HG02840 (cell line): ENCODE data around the gene SLC39A7.

Source experiments
- ATAC-seq: cut with Tn5 transposase; IDR thresholded peaks from one replicate; pipeline ENCODE4 v1.9.1; 2021; ENCODE audit warnings: mild to moderate bottlenecking, moderate library complexity, moderate number of reproducible peaks; ENCODE audit not compliant: unreplicated experiment, low FRiP score

SLC39A7 gene

DNA sequence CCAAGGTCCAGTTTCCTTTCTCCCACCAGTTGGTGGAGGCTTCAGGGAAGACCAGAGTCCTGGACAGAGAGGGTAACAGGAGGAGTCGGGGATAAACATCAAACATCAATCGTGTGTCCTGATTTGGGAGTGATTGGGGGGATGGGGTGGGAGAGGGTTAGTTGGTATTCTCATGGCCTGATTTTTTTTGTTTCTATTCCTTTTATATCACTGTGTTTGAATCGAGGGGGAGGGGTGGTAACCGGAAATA, 3.4 kb downstream of the SLC39A7 start:
- no peak for ATAC-seq

DNA sequence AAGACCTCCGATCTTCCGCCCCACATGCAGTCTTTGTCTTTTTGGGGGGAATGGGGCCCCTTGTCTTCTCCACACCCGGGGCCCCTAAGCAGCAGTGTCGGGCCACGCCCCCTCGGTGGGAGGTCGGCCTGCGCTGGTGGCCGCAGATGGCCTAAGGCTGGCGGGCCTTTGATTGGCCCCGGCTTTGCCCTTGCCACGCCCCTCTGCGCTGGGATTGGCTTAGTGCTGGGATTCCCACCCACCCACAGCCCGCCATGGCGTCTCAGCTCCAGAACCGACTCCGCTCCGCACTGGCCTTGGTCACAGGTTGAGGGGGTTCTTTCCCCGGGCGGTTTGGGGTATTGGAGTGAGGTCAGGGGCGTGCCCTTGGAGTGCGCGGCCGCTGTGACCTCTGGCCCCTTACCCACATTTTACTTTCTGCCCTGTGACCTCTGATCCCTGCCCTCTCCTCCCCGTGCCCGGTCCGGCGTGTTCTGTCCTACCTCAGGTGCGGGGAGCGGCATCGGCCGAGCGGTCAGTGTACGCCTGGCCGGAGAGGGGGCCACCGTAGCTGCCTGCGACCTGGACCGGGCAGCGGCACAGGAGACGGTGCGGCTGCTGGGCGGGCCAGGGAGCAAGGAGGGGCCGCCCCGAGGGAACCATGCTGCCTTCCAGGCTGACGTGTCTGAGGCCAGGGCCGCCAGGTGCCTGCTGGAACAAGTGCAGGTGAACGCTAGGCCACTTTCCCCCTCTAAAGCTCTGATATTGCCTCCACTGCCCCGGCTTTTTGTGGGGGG, 3.9 kb downstream of the SLC39A7 start, which contains the start of gene HSD17B8:
Gene HSD17B8, plus strand, starts transcription at position 241 of the 776 bp plus-strand sequence. Its CDS starts 14 bp downstream, at position 255.
- ATAC-seq: no peak

DNA sequence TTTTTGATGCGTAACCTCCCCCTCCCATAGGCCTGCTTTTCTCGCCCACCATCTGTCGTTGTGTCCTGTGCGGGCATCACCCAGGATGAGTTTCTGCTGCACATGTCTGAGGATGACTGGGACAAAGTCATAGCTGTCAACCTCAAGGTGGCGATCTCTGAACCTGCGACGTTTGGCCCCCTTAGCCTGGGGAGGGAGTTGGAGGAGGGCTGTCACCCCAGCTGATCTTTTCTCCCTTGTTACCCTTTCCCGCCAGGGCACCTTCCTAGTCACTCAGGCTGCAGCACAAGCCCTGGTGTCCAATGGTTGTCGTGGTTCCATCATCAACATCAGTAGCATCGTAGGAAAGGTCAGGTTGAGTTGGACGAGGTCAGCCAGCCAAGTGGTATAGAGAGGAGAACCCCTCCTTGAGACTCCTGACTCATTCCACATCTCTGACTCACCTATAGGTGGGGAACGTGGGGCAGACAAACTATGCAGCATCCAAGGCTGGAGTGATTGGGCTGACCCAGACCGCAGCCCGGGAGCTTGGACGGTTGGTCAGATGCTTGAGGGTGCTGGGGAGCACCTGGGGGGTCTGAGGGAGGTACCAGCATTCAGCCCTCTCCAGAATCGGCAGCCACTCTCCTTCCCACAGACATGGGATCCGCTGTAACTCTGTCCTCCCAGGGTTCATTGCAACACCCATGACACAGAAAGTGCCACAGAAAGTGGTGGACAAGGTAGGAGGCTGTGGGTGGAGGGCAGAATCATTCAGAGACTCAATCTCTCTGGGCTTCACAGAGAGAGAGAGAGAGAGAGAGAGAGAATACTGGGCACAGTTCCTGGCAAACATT, 4.7 kb downstream of the SLC39A7 start:
- no peak for ATAC-seq

DNA sequence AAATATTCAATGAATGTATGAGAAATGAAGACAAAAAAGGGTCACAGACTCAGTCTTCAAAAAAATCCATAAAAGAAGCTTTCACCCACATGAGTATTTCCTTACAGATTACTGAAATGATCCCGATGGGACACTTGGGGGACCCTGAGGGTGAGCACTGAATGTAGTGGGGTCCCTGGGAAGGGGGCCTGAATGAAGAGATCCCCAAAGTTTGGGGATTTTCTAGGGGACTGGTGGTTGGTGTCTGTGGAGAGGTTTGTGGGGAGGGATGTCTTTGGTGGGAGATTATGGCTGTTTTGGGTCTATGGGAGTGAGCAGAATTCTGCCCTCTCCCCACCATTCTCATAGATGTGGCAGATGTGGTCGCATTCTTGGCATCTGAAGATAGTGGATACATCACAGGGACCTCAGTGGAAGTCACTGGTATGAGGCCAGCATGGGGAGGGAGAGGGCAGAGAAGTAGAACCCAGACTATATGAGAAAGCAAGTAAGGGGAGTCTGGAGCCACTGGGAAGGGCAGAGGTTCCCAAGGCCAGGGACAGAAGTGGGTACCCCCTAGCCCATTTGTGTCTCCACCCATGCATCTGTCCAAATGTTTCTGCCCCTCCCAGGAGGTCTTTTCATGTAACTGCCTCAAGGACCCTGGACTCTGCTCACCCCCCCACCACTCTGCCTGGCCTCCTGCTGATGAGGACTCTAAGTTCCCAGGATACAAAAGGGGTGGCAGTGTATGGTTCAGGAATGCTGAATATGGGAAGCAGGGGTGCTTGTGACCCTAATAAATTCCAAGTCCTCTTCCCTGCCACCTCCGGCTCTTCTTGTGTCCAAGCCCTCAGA, 5.6 kb downstream of the SLC39A7 start:
- no peak for ATAC-seq

DNA sequence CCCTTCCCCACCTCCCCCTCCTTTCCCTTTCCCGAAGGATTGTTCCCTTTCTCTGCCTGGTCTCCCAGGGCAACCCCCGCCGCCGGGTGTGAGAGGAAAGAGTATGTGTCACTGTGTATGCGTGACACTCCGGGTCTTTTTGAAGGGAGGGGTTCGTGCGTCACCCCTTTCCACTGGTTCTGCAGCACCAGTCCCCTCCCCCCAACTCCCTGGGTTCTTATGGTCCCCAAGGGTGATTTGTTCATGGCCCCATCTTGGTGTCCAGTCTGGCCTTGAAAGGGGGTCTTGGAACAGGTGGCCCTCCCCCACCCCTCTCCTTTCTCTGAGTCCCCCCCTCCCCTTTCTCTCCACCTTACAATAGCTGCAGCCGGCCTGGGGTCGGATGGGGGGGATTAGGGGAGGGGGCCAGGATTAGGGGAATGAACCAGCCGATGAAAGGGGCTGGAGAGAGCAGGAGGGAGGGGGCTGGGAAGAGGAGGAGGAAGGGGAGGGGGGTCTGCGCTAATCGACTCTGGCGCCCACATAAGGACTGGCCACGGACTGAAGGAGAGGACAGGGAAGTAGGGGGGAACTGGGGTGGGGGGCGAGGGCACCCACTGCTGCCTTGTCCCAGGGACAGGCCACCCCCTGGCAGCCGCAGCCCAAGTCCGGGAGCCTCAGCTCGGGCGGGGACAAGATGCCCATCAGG, 6.3 kb downstream of the SLC39A7 start:
- ATAC-seq: no peak

DNA sequence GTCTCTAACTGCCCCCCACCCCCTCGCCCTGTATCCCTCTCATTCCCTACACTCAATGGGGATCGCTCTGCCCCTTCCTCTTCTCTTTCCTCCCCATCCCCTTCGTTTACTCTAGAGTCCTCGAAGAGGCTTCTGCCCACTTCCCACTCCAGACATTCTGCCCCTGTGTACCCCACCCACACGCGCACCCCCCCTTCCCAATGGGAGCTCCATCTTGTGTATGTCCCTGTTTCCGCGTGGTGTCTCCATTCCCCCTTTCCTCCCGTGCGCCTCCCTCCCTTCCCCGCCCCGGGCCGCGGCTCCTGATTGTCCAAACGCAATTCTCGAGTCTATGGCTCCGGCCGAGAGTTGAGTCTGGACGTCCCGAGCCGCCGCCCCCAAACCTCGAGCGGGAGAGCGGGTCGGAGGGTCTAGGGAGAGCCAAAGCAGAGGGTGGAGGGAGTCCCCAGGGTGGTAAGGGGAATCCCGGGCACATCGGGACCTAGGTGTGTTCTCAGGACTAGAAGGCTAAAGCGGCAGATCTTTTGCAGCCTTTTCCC, 7.0 kb downstream of the SLC39A7 start:
- no peak for ATAC-seq

DNA sequence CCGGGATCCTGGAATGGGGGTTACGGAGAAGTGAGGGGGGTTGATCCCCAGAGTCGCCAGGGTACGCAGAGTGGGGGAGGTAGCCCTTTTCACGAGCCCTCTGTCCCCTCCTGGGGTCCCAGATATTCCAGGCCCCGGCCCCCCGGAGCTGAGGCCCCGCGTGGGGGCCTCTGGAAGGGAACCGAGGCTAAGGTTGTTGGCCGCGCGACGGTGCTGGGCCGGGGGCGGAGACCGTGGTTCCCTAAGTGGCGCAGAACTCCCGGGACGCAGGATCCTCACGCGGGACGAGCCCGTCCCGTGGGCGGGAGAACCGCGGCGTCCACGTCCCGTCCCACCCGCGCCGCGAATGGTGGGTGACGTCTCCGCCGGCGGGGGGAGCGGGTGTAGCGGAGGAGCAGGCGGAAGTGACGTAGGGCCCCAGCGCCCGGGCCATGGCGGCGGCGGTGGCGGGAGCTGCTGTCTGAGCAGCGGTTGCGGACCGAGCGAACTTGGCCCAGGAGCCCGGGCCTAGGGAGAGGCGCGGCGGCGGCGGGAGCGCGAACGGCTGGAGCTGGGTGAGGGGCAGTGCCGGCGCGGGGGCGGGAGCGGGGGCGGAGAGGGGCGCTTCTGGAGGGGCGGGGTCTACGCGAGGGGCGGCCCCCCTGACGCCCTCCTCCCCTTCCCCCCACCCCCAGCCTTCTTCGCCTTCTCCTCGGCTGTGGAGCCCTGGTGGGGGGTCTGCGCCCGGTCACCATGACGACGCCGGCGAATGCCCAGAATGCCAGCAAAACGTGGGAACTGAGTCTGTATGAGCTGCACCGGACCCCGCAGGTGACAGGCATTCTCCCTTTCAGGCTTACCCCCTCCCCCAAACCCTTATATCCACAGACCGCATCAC, 7.7 kb downstream of the SLC39A7 start, which contains the start of gene RING1:
Gene RING1, plus strand, starts transcription at position 410 of the 877 bp plus-strand sequence. Its CDS starts 323 bp downstream, at position 733.
- peak; percentile 51 for ATAC-seq

DNA sequence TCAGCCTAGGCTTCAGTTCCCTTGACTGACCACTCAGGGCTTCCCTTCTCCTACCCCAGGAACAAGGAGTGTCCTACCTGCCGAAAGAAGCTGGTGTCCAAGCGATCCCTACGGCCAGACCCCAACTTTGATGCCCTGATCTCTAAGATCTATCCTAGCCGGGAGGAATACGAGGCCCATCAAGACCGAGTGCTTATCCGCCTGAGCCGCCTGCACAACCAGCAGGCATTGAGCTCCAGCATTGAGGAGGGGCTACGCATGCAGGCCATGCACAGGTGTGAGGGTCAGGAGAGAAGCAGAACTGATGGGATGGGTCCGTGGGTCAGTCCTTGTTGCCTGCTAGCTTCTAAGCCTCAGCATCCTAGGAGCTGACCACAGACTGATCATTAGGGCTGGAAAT, 9.2 kb downstream of the SLC39A7 start:
- ATAC-seq: no peak

DNA sequence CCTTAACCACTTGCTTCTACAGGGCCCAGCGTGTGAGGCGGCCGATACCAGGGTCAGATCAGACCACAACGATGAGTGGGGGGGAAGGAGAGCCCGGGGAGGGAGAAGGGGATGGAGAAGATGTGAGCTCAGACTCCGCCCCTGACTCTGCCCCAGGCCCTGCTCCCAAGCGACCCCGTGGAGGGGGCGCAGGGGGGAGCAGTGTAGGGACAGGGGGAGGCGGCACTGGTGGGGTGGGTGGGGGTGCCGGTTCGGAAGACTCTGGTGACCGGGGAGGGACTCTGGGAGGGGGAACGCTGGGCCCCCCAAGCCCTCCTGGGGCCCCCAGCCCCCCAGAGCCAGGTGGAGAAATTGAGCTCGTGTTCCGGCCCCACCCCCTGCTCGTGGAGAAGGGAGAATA, 10.5 kb downstream of the SLC39A7 start:
- no peak for ATAC-seq

DNA sequence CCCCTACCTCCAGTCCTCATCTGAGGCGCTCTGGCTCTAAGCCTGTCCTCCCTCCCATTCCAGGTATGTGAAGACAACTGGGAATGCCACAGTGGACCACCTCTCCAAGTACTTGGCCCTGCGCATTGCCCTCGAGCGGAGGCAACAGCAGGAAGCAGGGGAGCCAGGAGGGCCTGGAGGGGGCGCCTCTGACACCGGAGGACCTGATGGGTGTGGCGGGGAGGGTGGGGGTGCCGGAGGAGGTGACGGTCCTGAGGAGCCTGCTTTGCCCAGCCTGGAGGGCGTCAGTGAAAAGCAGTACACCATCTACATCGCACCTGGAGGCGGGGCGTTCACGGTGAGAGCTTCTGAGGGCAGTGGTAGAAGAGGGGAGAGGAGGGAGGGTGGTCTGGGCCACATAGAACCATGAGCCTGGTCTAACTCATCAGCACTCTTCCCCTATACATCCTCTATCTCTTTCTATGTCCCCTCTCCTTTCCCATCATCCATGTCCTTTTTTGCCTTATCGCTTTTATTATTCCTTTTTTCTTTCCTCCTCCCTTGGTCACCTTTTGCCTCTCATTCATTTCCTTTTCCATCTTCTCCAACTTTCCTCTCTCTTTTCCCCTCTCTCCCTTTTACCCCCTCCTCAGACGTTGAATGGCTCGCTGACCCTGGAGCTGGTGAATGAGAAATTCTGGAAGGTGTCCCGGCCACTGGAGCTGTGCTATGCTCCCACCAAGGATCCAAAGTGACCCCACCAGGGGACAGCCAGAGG, 11.2 kb downstream of the SLC39A7 start:
- ATAC-seq: no peak

DNA sequence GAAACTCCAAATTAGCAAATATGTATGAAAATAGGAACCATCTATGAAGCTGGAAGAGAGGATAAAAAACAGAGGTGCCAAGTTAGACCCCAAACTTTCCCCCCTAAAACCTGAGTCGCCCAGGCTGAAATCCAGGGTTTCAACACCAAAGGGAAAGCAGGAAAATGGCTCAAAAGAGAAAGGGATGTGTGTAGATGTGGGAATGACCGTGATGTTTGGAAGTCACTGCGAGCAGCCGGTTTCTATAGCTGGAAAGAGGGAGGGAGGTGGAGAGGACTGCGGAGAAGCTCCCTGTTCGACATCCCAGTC, 12.1 kb downstream of the SLC39A7 start:
- no peak for ATAC-seq

DNA sequence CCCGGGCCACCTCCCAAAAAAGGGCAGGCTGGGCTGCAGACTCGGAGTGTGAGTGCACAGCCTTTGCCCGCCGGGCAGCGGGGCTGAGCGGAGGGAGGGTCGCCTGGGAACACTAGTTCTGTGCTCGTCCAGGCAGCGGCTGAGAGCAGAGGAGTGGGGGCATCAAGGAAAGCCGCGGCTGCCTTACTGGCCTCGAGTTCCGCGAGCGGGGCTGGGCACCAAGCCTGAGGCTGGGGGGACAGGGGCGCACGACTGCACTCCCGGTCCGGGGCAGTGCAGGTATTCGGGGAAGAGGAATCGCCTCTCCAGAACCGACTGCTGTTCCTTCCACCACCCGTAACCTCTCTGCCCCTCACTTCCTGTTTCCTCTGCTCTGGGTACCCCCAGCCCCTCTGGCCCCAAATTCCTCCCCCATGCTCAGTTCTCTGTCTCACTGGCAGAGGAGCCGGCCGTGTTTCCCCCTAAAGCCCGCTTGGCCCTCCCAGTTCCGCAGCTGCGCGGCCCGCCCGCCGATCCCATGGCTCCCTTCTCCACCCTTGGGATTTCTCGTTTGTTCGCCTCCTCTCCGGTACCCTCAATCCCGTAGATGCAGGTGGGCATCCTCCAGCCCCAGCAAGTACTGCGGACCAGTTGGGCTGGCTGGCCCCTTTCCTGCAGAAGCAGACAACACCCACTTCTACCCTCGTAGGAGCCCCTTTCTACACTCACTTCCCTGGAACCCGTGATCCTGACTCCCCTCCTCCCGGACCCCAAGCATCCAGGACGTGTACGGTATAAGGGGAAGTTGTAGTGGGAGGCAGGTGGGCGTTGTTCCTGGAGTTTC, 12.7 kb downstream of the SLC39A7 start:
- ATAC-seq: no peak

DNA sequence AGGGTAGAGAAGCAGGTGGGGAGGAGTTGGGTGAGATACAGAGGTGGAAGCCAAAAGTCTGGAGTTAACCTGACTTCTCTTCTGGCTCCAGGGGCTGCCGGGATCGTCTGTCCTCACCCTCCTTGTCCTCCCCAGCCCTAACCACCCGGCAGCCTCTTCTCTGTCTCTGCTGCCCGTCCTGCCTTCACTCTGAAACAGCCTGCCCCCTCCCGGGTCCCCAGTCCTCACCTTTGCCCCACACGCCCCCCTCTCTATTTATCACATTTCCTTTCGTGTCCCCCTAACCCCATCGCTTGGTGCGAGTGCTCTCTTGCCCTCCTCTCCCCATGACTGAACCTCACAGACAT, 13.3 kb downstream of the SLC39A7 start:
- no peak for ATAC-seq

DNA sequence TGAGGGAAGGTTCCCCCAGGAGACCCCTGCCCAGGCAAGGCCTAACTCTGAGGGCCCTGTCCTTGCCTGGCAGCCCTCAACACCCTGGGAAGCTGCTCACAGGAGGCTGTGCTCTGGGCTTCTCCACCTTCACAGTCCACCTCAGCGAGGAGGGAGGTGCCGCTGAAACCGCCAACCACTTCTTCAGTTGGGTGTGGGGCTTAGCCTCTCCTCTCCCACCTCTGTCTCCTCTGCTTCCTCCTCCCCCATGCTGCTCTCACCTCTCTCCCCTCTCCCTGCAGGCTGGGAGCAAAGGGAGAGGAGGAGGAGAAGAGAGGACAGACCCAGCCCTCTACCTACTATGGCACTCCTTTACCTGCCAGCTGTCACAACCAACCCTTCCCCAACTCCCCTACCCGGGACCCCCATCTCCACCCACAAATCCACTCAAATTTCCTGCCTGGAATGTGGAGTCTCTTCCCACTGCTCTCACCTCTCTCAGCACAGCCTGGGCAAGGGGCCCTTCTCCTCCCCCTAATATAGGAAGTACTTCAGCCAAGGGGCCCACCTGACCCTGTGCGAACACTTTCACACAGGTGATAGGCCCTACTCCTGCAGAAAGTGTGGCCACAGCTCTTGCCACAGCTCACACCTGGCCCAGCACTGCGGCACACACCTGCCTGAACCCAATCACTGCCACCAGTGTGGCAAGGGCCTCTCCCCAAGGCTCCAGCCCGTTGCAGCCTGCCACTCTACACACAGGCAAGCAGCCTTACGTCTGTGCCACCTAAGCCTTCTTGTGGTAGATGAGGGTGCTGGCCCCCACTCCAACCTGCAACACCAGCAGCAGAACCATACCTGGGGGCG, 14.8 kb downstream of the SLC39A7 start:
- ATAC-seq: no peak

DNA sequence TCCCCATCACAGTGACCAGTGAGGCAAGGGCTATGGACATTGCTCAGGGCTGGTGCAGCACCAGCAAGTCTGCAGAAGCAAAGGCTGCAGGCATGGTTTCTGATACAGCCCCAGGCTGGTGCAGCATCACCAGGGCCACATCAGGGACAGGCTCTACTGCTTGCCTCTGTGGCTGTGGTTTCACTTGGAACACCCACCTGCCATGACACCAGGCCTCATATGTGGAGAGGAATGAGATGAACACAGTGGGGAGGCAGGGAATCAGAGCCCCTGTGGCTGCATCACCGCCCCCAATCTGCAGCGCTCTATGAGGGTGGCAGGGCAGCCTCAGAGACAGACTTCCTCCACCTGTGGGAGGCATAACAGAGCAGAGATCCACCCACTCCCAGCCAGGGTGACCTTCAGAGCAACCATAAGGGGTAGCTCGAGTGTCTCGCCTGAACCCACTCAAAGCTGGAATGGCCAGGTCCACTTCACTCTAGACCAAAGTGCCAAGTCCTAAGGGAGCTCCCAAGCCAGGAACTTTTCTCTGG, 15.5 kb downstream of the SLC39A7 start:
- no peak for ATAC-seq

DNA sequence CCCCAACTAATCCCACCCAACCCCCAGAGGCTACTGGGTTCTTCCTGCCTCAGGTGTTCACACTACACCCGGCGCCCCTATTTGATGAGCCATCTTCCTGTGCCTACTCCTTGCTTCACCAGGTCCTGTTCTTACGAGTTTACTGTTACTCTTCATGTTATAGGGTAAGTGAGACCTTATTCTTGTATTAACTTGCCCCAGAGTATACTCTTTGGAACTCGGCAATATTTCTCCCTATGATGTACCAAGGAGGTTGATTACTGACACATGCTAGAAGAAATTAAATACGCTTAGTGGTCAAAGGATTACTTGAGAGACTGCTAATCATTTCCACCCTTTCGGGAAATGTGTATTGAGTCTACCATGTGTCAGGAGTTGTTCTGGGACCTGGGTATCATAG, 16.6 kb downstream of the SLC39A7 start:
- ATAC-seq: no peak

DNA sequence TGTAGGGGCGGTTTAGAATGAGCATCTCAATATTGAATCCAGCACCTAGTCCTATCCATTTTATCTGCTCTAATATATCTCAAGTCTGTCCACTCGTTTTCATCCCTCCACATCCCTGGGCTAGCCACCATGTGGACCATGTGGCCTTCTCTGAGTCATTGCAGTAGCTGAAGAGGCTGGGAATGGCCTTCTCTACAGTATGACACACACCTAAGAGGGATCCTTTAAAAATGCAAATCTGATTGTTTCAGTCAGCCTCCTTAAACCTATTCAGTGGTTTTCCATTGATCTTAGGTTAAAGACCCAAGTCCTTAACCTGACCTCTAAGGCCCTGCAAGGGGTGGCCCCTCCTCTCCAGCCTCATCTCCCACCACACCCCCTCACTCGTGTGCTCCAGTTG, 17.0 kb downstream of the SLC39A7 start:
- ATAC-seq: no peak
